Measurements from ENCODE around the gene KCNF1. TPM values are rescaled to one million over a fixed set of nuclear protein-coding genes. Genes with fewer than 3 reads are reported as not detected.

KCNF1 gene
- total and polyA plus RNA-seq, 2 experiments from 2014 or later, result 0.67 to 0.87 TPM

DNA sequence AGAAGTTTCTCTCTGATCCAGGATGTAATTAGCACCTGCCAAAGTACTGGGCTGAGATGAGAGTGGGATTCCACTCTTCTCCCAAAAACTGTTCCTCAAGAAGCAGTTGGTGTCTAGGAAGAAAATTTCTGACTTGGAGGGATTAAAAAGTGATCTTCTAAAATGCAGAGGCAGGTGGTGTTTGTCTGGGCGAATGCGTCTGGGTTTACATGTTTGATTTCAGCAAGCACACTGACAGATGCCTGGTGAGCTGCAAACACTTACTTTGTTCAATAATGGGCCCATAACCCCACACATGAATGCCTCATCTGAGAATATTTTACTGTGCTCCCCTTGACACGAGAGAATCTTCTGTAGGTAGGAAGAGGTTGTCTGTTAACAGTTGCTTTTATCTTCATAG, 24.3 kb upstream of the KCNF1 start:
- no peaks in the 10 kb centered on the region for H3K9me3 ChIP-seq (ENCODE audit: low read depth)
- H3K4me2 ChIP-seq, result no peak overlapping the region
- WGBS (ENCODE audit: low lambda C conversion rate, missing lambda C conversion rate), result 68% methylated on average over 3 of the region's 3 CpGs
- no peaks in the 10 kb centered on the region for H3K9me2 ChIP-seq (replicated peaks; ENCODE audit: insufficient read depth)
- no peaks in the 10 kb centered on the region for H3K27me3 ChIP-seq
- no peak for DNase-seq (ENCODE audit: low spot score)
- no peaks in the 10 kb centered on the region for H4K20me1 ChIP-seq (ENCODE audit: insufficient read depth, poor library complexity, severe bottlenecking)
- peaks cover 35% of the 10 kb centered on the region for H3K4me1 ChIP-seq (ENCODE audit: insufficient read depth)
- no peak for TF ChIP-seq EZH2phosphoT487 (IDR thresholded peaks at IDR 0.05; ENCODE audit: low read depth, severe bottlenecking, unreplicated experiment)
- TF ChIP-seq, protein P1, sequence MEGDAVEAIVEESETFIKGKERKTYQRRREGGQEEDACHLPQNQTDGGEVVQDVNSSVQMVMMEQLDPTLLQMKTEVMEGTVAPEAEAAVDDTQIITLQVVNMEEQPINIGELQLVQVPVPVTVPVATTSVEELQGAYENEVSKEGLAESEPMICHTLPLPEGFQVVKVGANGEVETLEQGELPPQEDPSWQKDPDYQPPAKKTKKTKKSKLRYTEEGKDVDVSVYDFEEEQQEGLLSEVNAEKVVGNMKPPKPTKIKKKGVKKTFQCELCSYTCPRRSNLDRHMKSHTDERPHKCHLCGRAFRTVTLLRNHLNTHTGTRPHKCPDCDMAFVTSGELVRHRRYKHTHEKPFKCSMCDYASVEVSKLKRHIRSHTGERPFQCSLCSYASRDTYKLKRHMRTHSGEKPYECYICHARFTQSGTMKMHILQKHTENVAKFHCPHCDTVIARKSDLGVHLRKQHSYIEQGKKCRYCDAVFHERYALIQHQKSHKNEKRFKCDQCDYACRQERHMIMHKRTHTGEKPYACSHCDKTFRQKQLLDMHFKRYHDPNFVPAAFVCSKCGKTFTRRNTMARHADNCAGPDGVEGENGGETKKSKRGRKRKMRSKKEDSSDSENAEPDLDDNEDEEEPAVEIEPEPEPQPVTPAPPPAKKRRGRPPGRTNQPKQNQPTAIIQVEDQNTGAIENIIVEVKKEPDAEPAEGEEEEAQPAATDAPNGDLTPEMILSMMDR (IDR thresholded peaks at IDR 0.05; ENCODE audit: poor library complexity), result no peak
- no peak for TF ChIP-seq EZH2 (IDR thresholded peaks at IDR 0.05; ENCODE audit: borderline replicate concordance)
- H3K27ac ChIP-seq, result no peak overlapping the region
- no peak overlapping the region for H2AFZ ChIP-seq
- no peaks in the 10 kb centered on the region for H3K36me3 ChIP-seq (replicated peaks; ENCODE audit: insufficient read depth, low read depth)
- no peak overlapping the region for H3K4me3 ChIP-seq
- H3K79me2 ChIP-seq, result no peaks in the 10 kb centered on the region

DNA sequence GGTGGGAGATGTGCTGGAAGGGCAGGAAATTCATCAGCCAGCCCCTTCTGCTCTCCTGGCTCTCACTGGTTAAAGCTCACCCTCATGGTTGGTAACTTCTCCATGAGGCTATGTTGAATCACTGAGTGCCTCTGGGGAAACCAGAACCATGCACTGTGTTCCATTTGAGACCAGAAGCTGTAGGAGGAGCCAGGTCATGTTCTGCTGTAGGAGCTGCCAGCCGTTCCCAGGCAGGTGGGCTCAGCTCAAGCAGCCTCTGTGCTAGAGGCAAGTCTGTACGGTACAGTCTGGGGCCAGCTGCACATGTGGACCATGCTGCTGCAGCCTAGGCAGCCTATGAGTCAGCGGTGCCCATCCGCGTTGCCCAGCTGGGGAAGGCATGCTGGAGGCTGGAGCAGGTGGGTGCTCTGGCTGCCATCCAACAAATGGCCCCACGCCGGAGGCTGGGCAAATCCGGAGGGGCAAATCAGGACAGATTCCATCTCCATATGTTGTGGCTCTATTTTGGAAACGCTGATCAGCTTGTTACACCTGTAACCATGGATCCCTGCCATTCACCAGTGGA, 22.0 kb upstream of the KCNF1 start:
- Histone ChIP-seq H3K79me2 (no peaks in the 10 kb centered on the region), H3K9me2 (replicated peaks; ENCODE audit: insufficient read depth) (no peaks in the 10 kb centered on the region), H3K27ac (no peak overlapping the region), H3K9me3 (ENCODE audit: low read depth) (no peaks in the 10 kb centered on the region), H3K4me3 (no peak overlapping the region), H3K4me2 (no peak overlapping the region), H3K36me3 (replicated peaks; ENCODE audit: insufficient read depth, low read depth) (no peaks in the 10 kb centered on the region), H3K4me1 (ENCODE audit: insufficient read depth) (peaks cover 13% of the 10 kb centered on the region), H3K27me3 (no peaks in the 10 kb centered on the region), H2AFZ (no peak overlapping the region), H4K20me1 (ENCODE audit: insufficient read depth, poor library complexity, severe bottlenecking) (no peaks in the 10 kb centered on the region)
- DNase-seq (ENCODE audit: low spot score), result no peak
- 92% methylated on average over 9 of the region's 9 CpGs for WGBS (ENCODE audit: low lambda C conversion rate, missing lambda C conversion rate)
- TF ChIP-seq, protein P1 (IDR thresholded peaks at IDR 0.05; ENCODE audit: poor library complexity), result no peak

DNA sequence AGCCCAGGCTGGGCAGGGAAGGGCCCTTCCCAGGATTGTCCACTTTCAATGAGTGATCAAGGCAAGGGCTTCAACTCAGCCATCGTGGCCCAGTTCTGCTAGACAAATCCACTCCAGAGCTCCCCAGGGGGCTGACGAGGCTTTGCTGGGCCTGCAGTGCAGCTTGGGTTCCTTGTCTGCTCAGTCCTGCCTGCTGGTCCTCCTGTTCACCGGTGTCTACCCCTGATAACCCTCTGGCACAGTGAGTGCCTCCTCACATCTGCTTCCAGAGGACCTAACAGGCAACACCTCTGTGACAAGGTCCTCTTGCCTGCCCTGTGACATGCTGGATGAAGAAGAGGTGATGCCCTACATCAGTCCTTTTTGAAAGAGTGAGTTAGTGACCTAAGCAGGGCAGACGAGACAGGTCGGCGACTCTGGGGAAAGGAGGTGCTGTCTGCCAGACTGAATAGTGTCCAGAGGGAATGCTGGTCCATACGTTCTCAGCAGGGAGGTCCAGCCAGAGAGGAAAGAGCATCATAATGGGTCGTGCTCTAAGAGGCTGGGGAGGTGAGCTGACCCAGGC, 20.9 kb upstream of the KCNF1 start:
- TF ChIP-seq, protein P1 (IDR thresholded peaks at IDR 0.05; ENCODE audit: poor library complexity), result no peak
- TF ChIP-seq EZH2phosphoT487 (IDR thresholded peaks at IDR 0.05; ENCODE audit: low read depth, severe bottlenecking, unreplicated experiment), result no peak
- no peak for TF ChIP-seq EZH2 (IDR thresholded peaks at IDR 0.05; ENCODE audit: borderline replicate concordance)
- Histone ChIP-seq H3K27me3 (no peaks in the 10 kb centered on the region), H2AFZ (no peak overlapping the region), H3K4me3 (no peak overlapping the region), H3K9me2 (replicated peaks; ENCODE audit: insufficient read depth) (no peaks in the 10 kb centered on the region), H3K36me3 (replicated peaks; ENCODE audit: insufficient read depth, low read depth) (no peaks in the 10 kb centered on the region), H3K9me3 (ENCODE audit: low read depth) (no peaks in the 10 kb centered on the region), H3K4me1 (ENCODE audit: insufficient read depth) (peaks cover 2% of the 10 kb centered on the region), H3K4me2 (no peak overlapping the region), H3K27ac (no peak overlapping the region), H4K20me1 (ENCODE audit: insufficient read depth, poor library complexity, severe bottlenecking) (no peaks in the 10 kb centered on the region), H3K79me2 (no peaks in the 10 kb centered on the region)
- WGBS (ENCODE audit: low lambda C conversion rate, missing lambda C conversion rate), result 84% methylated on average over 8 of the region's 8 CpGs
- DNase-seq (ENCODE audit: low spot score), result no peak
